ENCODE data around the gene CST3. TPM values are rescaled to one million over a fixed set of nuclear protein-coding genes. Genes with fewer than 3 reads are reported as not detected.

The CST3 gene
- total RNA-seq, 2 donors from 2014 or later, result 1,107 to 2,392 TPM

DNA sequence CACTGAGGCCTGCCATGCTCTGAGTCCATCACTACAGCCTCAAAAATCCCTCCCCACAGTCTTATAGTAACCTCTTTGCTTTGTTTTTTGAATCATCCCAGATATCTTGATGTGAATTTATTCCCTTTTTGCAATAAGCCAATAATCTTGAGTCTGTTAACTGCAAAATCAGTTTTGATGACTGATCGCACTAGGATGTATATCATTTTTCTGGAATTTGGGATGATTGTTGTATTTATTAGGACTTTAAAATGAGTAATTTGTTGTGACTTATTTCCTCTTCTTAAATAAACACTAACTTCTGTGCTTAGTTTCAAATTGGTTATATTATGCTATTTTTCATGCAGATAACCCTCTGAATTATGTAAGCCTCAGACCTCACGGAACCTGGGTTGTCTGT is 45.5 kb upstream of the CST3 start:
- Histone ChIP-seq H3K27ac (no peak overlapping the region), H3K36me3 (no peaks in the 10 kb centered on the region), H3K4me3 (no peak overlapping the region), H3K9me3 (no peaks in the 10 kb centered on the region), H3K27me3 (replicated peaks; ENCODE audit: insufficient read depth) (no peaks in the 10 kb centered on the region), H3K4me1 (ENCODE audit: control insufficient read depth in 1 of 2, low read depth in 2 of 2) (peaks cover 0 to 4% of the 10 kb centered on the region in 2 donors)
- TF ChIP-seq CTCF (IDR thresholded peaks at IDR 0.05), result no peak
- ATAC-seq (ENCODE audit: insufficient number of reproducible peaks, low FRiP score, low read depth) (no peak), DNase-seq (ENCODE audit: low spot score) (no peak)

- DNase-seq (ENCODE audit: low spot score) (no peak), ATAC-seq (ENCODE audit: insufficient number of reproducible peaks, low FRiP score, low read depth) (no peak)
- Histone ChIP-seq H3K36me3 (no peaks in the 10 kb centered on the region), H3K27me3 (replicated peaks; ENCODE audit: insufficient read depth) (no peaks in the 10 kb centered on the region), H3K4me1 (ENCODE audit: control insufficient read depth in 1 of 2, low read depth in 2 of 2) (peaks cover 0 to 4% of the 10 kb centered on the region in 2 donors), H3K9me3 (no peaks in the 10 kb centered on the region), H3K27ac (no peak overlapping the region), H3K4me3 (no peak overlapping the region)
- no peak for TF ChIP-seq CTCF (IDR thresholded peaks at IDR 0.05)
Observed at GRCh38 chr20:23680146-23680545, 42.4 kb upstream of the CST3 start.

DNA sequence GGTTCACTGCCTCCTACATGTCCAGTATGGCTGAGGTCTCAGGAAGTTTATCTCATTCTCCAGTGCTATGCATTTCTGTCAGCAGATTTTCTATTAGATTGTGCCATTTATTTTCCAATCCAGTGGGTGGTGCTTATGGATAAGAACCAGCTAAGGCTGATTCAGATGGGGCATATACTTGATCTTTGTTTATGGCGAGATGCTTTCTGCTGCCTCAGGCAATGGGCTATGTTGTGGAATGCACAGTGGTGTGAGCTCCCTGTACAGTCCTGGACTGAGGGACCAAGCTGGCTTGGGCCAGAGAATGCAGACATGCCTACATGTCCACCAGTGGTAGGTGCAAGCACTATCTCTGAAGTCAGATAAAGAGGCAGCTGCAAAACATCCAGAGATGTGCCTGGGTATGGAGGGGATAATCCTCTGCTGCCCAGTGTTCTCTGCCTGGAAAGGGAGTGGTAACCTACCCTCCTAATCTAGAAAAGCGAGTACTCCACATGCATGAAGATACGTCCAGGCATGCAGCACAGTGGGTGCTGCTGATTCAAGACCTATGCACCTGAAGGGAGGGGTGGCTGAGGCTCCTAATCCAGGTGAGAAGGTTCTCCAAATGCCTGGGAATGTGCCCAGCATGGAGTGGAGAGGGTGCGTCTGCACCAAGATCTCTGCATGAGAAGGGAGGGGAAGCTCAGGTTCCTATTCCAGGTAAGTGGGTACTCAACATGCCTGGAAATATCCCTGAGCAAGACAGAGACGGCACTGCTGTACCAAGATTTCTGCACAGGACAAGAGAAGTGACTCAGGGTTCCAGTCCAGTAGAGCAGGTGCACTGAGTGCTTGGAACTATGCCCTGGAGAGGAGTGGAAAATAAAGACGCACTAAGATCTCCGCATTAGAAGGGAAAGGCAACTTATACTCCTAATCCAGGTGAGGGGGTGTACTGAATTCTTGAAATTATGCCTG is 41.7 kb upstream of the CST3 start:
- TF ChIP-seq CTCF (IDR thresholded peaks at IDR 0.05), result no peak
- Histone ChIP-seq H3K4me1 (ENCODE audit: control insufficient read depth in 1 of 2, low read depth in 2 of 2) (peaks cover 0 to 4% of the 10 kb centered on the region in 2 donors), H3K36me3 (no peaks in the 10 kb centered on the region), H3K4me3 (no peak overlapping the region), H3K9me3 (no peaks in the 10 kb centered on the region), H3K27ac (no peak overlapping the region), H3K27me3 (replicated peaks; ENCODE audit: insufficient read depth) (no peaks in the 10 kb centered on the region)
- DNase-seq (ENCODE audit: low spot score) (no peak), ATAC-seq (ENCODE audit: insufficient number of reproducible peaks, low FRiP score, low read depth) (no peak)

GRCh38 chr20:23673209-23673608 is 35.5 kb upstream of the CST3 start:
- ATAC-seq (ENCODE audit: insufficient number of reproducible peaks, low FRiP score, low read depth), result no peak
- H3K9me3 ChIP-seq, result no peaks in the 10 kb centered on the region
- H3K27me3 ChIP-seq (replicated peaks; ENCODE audit: insufficient read depth), result no peaks in the 10 kb centered on the region
- H3K36me3 ChIP-seq, result no peaks in the 10 kb centered on the region
- DNase-seq (ENCODE audit: low spot score), result no peak
- no peak overlapping the region for H3K4me3 ChIP-seq
- no peak for TF ChIP-seq CTCF (IDR thresholded peaks at IDR 0.05)
- no peaks in the 10 kb centered on the region for H3K4me1 ChIP-seq (ENCODE audit: control insufficient read depth in 1 of 2, low read depth in 2 of 2)
- H3K27ac ChIP-seq, result no peak overlapping the region

DNA sequence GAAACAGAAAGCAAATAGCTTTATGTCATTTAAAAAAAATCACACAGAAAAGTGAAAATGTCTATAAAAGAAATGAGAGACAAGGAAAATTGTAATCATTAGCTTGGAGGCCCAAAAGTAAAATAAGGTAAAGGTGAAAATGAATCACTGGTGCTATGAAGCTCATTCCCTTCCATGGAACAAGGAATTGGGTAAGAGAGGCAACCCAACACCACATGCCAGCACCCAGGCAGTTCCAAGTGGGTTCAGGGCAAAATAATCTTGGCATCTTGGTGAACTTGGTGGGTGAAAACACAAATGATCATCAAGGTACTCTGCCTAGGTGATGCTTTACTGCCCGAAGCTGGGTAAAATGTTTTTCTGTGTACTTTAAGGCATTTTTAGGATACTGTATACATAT is 34.4 kb upstream of the CST3 start:
- ATAC-seq (ENCODE audit: insufficient number of reproducible peaks, low FRiP score, low read depth), result no peak
- no peak for DNase-seq (ENCODE audit: low spot score)
- H3K27me3 ChIP-seq (replicated peaks; ENCODE audit: insufficient read depth), result no peaks in the 10 kb centered on the region
- no peak for TF ChIP-seq CTCF (IDR thresholded peaks at IDR 0.05)
- no peaks in the 10 kb centered on the region for H3K36me3 ChIP-seq
- no peak overlapping the region for H3K4me3 ChIP-seq
- no peaks in the 10 kb centered on the region for H3K4me1 ChIP-seq (ENCODE audit: control insufficient read depth in 1 of 2, low read depth in 2 of 2)
- no peak overlapping the region for H3K27ac ChIP-seq
- no peaks in the 10 kb centered on the region for H3K9me3 ChIP-seq
